ENCODE results near the gene MS4A10. TPM values are rescaled to one million over a fixed set of nuclear protein-coding genes. Genes with fewer than 3 reads are reported as not detected.
A peak's percentile ranks its signal among the peaks of the same experiment; 100 is the strongest.

MS4A10 gene
- total and polyA plus RNA-seq, 9 of the 15 experiments (the other 6 are each of a cell fraction or from before 2014, with no cell fraction given), result not detected

DNA sequence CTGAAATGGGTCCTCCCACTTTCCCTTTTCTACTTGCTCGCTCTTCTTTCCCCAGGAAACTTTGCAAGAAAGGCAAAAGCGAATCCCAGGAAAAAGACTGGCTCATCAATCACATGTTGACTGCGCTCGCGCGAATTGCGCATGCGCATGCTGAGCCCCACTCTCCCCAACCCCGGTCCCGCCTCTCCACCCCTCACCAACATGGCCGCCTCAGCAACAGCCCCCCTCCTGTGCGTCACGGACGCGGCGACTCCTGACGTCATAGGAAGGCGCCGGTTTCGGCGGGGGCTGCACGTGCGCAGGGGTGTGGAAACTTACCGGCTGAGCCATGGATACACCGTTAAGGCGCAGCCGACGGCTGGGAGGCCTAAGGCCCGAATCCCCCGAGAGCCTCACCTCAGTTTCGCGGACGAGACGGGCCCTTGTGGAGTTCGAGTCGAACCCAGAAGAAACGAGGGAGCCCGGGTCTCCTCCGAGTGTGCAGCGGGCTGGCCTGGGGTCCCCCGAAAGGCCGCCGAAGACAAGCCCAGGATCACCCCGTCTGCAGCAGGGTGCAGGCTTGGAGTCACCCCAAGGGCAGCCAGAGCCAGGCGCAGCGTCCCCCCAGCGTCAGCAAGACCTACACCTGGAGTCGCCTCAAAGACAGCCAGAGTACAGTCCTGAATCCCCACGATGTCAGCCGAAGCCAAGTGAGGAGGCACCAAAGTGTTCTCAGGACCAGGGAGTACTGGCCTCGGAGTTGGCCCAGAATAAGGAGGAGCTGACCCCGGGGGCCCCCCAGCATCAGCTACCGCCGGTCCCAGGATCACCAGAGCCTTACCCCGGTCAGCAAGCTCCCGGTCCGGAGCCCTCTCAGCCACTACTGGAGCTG, 56.9 kb downstream of the MS4A10 start, which contains the start of gene CCDC86 (continued):
- TF ChIP-seq, protein P1, sequence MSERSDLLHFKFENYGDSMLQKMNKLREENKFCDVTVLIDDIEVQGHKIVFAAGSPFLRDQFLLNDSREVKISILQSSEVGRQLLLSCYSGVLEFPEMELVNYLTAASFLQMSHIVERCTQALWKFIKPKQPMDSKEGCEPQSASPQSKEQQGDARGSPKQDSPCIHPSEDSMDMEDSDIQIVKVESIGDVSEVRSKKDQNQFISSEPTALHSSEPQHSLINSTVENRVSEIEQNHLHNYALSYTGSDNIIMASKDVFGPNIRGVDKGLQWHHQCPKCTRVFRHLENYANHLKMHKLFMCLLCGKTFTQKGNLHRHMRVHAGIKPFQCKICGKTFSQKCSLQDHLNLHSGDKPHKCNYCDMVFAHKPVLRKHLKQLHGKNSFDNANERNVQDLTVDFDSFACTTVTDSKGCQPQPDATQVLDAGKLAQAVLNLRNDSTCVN (CRISPR knock-in tag; IDR thresholded peaks at IDR 0.05), result no peak
- TF ChIP-seq HDAC8 (tag; IDR thresholded peaks at IDR 0.05) (0 out of 2 replicates have a peak, but pooled peaks have one; percentile 35), ZNF354B (CRISPR knock-in tag; IDR thresholded peaks at IDR 0.05) (no peak), KDM5B (IDR thresholded peaks at IDR 0.05; ENCODE audit: insufficient replicate concordance, low read depth, low read length) (no peak), ERF (CRISPR knock-in tag; IDR thresholded peaks at IDR 0.05) (no peak), GABPA (tag; conservative IDR thresholded peaks at IDR 0.05; ENCODE audit: low read depth) (peak; percentile 44; the same call in 1 of the 2 replicates), BCOR (IDR thresholded peaks at IDR 0.05) (peak; percentile 71), DIDO1 (tag; IDR thresholded peaks at IDR 0.05; ENCODE audit: low read depth) (peak; percentile 100)
- TF ChIP-seq, protein P2, sequence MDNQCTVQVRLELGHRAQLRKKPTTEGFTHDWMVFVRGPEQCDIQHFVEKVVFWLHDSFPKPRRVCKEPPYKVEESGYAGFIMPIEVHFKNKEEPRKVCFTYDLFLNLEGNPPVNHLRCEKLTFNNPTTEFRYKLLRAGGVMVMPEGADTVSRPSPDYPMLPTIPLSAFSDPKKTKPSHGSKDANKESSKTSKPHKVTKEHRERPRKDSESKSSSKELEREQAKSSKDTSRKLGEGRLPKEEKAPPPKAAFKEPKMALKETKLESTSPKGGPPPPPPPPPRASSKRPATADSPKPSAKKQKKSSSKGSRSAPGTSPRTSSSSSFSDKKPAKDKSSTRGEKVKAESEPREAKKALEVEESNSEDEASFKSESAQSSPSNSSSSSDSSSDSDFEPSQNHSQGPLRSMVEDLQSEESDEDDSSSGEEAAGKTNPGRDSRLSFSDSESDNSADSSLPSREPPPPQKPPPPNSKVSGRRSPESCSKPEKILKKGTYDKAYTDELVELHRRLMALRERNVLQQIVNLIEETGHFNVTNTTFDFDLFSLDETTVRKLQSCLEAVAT (IDR thresholded peaks at IDR 0.05), result peak in 1 of 2 experiments; percentile 87; a peak in 2 of 4 replicates
- TF ChIP-seq, protein P3, sequence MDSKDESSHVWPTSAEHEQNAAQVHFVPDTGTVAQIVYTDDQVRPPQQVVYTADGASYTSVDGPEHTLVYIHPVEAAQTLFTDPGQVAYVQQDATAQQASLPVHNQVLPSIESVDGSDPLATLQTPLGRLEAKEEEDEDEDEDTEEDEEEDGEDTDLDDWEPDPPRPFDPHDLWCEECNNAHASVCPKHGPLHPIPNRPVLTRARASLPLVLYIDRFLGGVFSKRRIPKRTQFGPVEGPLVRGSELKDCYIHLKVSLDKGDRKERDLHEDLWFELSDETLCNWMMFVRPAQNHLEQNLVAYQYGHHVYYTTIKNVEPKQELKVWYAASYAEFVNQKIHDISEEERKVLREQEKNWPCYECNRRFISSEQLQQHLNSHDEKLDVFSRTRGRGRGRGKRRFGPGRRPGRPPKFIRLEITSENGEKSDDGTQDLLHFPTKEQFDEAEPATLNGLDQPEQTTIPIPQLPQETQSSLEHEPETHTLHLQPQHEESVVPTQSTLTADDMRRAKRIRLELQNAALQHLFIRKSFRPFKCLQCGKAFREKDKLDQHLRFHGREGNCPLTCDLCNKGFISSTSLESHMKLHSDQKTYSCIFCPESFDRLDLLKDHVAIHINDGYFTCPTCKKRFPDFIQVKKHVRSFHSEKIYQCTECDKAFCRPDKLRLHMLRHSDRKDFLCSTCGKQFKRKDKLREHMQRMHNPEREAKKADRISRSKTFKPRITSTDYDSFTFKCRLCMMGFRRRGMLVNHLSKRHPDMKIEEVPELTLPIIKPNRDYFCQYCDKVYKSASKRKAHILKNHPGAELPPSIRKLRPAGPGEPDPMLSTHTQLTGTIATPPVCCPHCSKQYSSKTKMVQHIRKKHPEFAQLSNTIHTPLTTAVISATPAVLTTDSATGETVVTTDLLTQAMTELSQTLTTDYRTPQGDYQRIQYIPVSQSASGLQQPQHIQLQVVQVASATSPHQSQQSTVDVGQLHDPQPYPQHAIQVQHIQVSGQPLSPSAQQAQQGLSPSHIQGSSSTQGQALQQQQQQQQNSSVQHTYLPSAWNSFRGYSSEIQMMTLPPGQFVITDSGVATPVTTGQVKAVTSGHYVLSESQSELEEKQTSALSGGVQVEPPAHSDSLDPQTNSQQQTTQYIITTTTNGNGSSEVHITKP (IDR thresholded peaks at IDR 0.05; ENCODE audit: partially characterized antibody), result no peak
- TF ChIP-seq, protein P4, sequence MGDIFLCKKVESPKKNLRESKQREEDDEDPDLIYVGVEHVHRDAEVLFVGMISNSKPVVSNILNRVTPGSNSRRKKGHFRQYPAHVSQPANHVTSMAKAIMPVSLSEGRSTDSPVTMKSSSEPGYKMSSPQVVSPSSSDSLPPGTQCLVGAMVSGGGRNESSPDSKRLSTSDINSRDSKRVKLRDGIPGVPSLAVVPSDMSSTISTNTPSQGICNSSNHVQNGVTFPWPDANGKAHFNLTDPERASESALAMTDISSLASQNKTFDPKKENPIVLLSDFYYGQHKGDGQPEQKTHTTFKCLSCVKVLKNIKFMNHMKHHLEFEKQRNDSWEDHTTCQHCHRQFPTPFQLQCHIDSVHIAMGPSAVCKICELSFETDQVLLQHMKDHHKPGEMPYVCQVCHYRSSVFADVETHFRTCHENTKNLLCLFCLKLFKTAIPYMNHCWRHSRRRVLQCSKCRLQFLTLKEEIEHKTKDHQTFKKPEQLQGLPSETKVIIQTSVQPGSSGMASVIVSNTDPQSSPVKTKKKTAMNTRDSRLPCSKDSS (IDR thresholded peaks at IDR 0.05; ENCODE audit: low read depth, partially characterized antibody), result no peak
- TF ChIP-seq, protein P5, sequence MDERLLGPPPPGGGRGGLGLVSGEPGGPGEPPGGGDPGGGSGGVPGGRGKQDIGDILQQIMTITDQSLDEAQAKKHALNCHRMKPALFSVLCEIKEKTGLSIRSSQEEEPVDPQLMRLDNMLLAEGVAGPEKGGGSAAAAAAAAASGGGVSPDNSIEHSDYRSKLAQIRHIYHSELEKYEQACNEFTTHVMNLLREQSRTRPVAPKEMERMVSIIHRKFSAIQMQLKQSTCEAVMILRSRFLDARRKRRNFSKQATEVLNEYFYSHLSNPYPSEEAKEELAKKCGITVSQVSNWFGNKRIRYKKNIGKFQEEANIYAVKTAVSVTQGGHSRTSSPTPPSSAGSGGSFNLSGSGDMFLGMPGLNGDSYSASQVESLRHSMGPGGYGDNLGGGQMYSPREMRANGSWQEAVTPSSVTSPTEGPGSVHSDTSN (CRISPR knock-in tag; IDR thresholded peaks at IDR 0.05; ENCODE audit: low read depth), result peak; percentile 50
- TF ChIP-seq, protein P5 (tag; conservative IDR thresholded peaks at IDR 0.05; ENCODE audit: low read depth), result peak; percentile 95
- TF ChIP-seq, protein P6, sequence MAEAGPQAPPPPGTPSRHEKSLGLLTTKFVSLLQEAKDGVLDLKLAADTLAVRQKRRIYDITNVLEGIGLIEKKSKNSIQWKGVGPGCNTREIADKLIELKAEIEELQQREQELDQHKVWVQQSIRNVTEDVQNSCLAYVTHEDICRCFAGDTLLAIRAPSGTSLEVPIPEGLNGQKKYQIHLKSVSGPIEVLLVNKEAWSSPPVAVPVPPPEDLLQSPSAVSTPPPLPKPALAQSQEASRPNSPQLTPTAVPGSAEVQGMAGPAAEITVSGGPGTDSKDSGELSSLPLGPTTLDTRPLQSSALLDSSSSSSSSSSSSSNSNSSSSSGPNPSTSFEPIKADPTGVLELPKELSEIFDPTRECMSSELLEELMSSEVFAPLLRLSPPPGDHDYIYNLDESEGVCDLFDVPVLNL (CRISPR knock-in tag; IDR thresholded peaks at IDR 0.05; ENCODE audit: low read depth), result no peak
